Fibroblast of lung (primary cell): ENCODE measurements around the gene KIAA1549.

ENCODE experiments used
- CTCF ChIP-seq, 2 donors: IDR thresholded peaks in 1 of 2; conservative IDR thresholded peaks in 1 of 2; 1 replicate in 1 of 2; 2 replicates in 1 of 2; pipeline ENCODE4 v1.5.1; 2011 to 2012; ENCODE audit warnings: low read length in 2 of 2, control low read depth in 1 of 2, inconsistent platforms in 1 of 2, low read depth in 1 of 2, mild to moderate bottlenecking in 1 of 2
- EZH2 ChIP-seq: IDR thresholded peaks from 2 replicates; pipeline ENCODE4 v1.5.1; 2012; ENCODE audit warnings: low read length, control low read depth, mild to moderate bottlenecking; ENCODE audit errors: missing control alignments

GRCh38 chr7:139018910-139019309, 37.7 kb upstream of the KIAA1549 start:
- TF ChIP-seq CTCF (conservative IDR thresholded peaks at IDR 0.05 in 1 of 2, IDR thresholded peaks at IDR 0.05 in 1 of 2; ENCODE audit: low read depth in 1 of 2, low read length in 2 of 2): no peak
- no peak for TF ChIP-seq EZH2
